NCI-H2196 treated with DMSO at 0.1 percent for 48 hours (cell line): Measurements from ENCODE around the gene HCN4.

Experiments used
- DNase-seq: peaks from one replicate; lab custom pipeline; 2025; ENCODE audit not compliant: unreplicated experiment; lab: John Stamatoyannopoulos, UW

Gene HCN4

GRCh38 chr15:73346735-73347312 is 21.9 kb downstream of the HCN4 start:
- no peak for DNase-seq

DNA sequence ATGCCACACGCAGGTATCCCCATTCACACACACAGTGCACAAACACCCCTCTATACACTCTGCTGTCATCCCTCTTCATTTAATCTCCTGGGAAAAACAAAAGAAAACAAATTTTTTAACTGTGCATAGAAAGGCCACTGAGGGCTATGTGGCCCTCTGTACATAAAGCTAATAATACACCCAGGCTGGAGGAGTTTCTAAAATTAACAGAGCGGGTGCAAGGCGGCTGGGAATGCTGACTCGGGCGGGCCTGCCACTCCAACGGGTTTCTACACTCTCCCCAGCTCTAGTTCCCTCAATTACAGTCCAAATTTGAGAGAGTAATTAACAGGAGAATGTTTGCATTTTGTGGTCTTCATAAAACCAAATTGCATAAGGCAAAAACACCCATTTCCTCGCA is 23.1 kb downstream of the HCN4 start:
- DNase-seq, result no peak

DNA sequence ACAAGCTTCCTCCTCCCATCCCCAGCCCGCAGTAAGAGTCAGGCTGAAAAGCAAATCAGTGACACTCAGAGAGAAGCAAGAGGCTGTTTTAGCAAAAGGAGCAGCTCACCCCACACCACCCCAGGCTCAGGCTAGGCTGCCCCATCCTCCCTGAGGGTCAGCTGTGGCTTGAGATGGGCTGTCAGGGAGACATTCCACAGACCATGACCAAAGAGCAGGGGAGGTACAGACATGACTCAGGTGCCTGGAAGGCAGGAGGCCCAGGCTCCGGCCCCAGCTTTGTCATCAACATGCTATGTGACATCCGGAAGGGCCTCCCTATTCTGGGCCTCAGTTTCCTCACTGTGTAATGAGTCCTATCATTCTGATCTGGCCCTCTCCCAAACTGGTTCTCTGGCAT is 24.7 kb downstream of the HCN4 start:
- no peak for DNase-seq

GRCh38 chr15:73341886-73342600 is 26.7 kb downstream of the HCN4 start:
- no peak for DNase-seq

DNA sequence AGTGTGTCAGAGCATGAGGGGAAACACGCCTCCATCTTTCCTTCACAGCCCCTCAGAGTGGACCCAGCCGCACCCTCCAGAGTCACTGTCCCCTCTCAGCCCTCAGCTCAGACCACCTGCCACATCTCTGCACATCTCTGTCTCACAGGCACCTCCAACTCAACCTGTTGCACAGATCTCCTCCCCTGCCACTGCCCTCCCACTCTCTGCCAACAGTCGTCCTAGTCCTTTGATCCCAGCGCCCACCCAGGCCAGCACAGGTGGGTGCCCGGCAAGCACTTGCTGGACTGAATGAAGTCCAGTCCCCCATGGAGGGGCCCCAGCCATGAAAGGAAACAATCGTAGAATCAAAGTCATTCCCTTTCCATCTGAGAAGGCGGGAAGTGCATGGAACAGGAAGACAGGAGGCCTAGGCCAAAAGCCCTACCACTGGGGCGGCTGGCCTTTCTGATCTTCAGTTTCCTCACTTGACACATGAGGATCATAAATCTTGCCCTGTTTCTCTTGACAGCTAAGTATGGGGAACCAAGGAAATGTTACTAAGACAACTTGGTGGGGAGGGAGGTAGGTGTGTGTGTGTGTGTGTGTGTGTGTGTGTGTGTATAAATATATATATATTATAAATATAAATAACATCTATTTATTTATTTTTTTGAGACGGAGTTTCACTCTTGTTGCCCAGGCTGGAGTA is 28.1 kb downstream of the HCN4 start:
- DNase-seq, result no peak

- no peak for DNase-seq
These were observed 30.0 kb downstream of the HCN4 start for GRCh38 chr15:73338606-73339374.

DNA sequence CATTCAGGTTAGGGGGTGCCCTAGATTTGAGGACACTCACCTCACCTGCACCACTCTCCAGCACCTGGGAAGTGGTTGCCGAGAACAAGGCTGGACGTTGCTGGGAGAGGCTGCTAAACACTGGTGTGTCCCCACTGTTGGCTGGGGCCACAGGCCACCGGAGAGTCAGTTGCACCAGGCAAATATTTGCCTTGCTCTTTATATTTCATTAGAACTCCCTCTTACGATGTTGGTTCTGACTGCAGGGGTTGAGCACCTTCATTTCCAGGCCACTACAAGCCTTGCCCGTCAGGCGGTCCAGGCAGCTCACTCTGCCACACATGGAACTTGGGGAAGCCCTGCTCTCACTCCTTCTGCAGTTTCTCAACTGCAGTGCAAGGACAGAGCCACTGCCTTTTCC is 30.7 kb downstream of the HCN4 start:
- DNase-seq, result no peak

DNA sequence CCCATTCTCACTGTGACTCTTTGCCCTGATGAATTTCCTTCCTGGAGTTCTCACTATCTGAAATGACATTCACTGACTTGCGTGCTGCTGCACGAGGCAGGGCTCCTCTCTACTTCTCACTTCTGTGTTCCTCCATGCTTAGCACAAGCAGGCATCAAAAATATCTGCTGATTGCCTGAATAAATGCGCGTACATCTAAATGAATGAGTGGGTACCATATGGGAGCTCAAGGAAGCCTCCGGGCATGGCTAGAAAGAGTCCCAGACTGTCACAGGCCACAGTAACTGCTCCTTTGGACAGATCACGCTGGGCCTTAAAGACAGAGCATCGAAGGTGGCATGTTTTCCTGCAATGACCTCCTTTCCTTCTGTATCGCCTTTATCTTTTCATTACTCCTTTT is 31.6 kb downstream of the HCN4 start:
- no peak for DNase-seq

DNA sequence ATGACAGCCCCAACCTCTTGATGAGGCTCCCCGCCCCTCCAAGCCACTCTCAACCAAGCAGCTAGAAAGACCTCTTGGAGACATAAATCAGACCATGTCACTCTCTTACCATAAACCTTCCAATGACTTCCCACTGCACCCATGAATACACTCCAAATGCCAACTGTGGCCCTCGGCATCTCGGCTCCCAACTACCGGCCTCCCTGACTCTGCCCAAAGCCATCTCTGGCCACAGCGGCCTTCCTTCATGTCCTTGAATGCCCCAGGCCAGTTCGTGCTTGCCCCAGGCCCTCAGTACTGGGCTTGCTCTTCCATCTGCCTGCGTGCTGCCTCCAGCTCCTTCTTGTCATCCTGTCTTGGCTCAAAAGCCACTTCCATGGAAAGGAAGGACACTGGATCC is 32.0 kb downstream of the HCN4 start:
- DNase-seq, result no peak

GRCh38 chr15:73335471-73335870 is 33.3 kb downstream of the HCN4 start:
- DNase-seq, result no peak

DNA sequence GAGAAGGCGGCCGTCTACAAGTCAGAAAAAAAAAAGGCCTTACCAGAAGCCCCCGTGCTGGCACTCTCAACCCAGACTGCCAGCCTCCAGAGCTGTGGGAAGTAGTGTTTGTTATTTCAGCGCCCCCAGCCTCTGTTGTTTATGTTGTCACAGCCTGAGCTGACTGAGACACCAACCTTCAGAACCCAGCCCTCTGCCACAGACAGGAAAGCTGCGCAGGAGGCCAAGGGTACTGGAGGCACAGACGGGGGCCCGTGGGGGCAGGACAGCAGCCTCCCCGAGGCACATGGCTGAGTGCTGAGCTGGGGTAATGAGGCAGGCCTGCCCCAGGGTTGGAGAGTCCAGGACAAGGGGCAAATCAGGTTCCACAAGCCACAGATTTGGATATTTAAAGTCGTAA is 33.7 kb downstream of the HCN4 start:
- DNase-seq, result no peak

- DNase-seq, result no peak
These were observed 34.7 kb downstream of the HCN4 start for GRCh38 chr15:73334086-73334485.

- no peak for DNase-seq
These were observed 35.8 kb downstream of the HCN4 start for GRCh38 chr15:73333001-73333400.

DNA sequence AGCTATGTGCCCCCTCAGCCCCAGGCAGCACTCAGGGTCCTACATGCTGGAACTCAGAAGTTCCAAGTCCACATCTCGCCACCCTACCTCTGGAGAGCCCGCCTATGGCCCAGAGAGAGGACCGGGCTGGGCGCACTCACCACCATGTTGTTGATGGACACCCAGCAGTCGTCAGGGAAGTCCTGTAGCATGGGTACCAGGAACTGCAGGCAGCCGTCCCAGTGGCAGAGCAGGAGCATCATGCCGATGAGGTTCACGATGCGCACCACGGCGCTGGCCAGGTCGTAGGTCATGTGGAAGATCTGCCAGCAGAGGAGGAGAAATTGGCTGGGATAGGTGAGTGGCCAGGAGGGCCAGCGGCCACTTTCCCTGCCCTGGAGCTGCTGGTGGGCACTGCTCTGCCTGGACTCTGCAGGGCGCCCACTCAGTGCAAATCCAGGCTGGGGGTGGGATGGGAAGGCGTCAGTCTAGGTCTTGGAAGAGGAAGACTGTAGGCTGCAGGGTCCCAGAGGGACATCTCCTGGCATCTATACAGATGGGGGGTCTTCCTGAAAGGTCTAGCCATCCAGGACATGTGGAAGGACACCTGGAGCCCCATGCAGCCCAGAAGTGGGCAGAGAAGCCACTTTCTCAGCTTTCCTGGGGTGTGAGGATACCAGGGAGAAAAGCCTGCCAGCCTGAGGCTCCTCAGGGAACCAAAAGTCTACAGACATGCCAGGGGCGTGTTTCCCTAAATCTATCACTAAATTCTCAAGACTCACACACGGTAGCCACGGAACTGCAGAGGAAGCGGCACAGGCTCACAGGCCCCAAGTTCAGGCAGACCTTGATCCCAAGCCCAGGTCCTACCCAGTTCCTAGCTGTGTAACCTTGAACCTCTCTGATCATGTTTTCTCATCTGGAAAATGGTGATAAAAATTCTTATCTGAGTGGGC is 36.5 kb downstream of the HCN4 start:
- no peak for DNase-seq

DNA sequence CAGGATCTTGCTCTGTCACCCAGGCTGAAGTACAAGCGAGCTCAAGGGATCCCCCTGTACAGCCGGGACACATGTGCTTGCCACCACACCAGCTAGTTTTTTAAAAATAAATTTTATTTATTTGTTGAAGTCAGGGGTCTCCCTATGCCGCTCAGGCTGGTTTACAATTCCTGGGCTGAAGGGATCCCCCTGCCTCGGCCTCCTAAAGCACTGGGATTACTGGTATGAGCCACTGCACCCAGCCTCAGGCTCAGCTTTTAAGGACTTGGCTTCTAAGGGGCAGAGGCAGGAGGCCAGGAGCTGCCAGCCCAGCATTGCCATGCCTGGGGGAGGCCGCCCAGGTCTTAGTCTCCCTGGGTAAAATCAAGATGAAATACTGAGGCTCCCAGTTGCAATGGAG is 37.3 kb downstream of the HCN4 start:
- no peak for DNase-seq

GRCh38 chr15:73330206-73331051 is 38.3 kb downstream of the HCN4 start:
- no peak for DNase-seq

GRCh38 chr15:73329501-73330200 is 39.1 kb downstream of the HCN4 start:
- no peak for DNase-seq

DNA sequence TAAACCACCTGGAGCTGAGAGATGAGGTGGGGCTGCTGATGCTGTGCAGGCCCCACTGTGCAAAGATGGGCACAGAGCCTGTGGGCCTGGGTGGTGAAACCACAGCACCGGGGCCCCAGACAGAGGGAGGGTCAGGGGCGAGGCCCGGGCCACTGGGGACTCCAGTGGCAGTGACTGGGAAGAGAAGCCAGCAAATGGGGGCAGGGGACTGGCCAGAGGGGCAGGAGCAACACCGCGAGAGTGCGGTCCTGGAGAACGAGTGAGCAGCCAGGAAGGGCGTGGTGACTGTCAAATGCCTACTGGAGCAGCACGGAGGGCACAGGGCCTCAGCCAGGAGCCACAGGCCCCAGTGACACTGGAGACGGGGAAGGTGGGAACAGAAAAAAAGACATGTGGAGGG is 39.8 kb downstream of the HCN4 start:
- DNase-seq, result no peak

- no peak for DNase-seq
These were observed 40.5 kb downstream of the HCN4 start for GRCh38 chr15:73328149-73328820.
